Activated naive CD4-positive, alpha-beta T cell treated with anti-CD3 and anti-CD28 coated beads for 36 hours (primary cell): ENCODE results near the gene VSIG10L. TPM values are rescaled to one million over a fixed set of nuclear protein-coding genes. Genes with fewer than 3 reads are reported as not detected.
A peak's percentile ranks its signal among the peaks of the same experiment; 100 is the strongest.

Source experiments
- CTCF ChIA-PET: fragments of 350-600 bp; sonication (Branson Sonifier 250); formaldehyde crosslinking; loops from one replicate; lab custom pipeline; 2021; ENCODE audit warnings: antibody characterized with exemption; lab: Charles Lee
- DNase-seq: peaks from one replicate; pipeline ENCODE4 v3.0.0-alpha.2; 2020
- H3K27ac Mint-ChIP-seq: one replicate; pipeline ENCODE4 v1.8.0; 2021; ENCODE audit warnings: mild to moderate bottlenecking, mixed read lengths
- H3K27me3 Mint-ChIP-seq: one replicate; pipeline ENCODE4 v1.8.0; 2021; ENCODE audit warnings: low read depth, mixed read lengths
- H3K36me3 Mint-ChIP-seq: one replicate; pipeline ENCODE4 v1.8.0; 2021; ENCODE audit warnings: low read depth, mixed read lengths
- H3K4me1 Mint-ChIP-seq: one replicate; pipeline ENCODE4 v1.8.0; 2021; ENCODE audit warnings: low read depth, mixed read lengths
- H3K4me3 Mint-ChIP-seq: one replicate; pipeline ENCODE4 v1.8.0; 2021; ENCODE audit warnings: mild to moderate bottlenecking, moderate library complexity, mixed read lengths
- H3K9me3 Mint-ChIP-seq: one replicate; pipeline ENCODE4 v1.8.0; 2021; ENCODE audit warnings: mixed read lengths
- intact Hi-C: fragments of 100-400 bp; cut with micrococcal nuclease; formaldehyde crosslinking; loops from one replicate; pipeline ENCODE4 v1.15.1; 2023
- total RNA-seq, 2 experiments: library from RNA; stranded (reverse); gene quantifications; one replicate each; pipeline ENCODE4 v1.2.3, GENCODE V29; 2021

VSIG10L gene
- total RNA-seq, 2 experiments from 2014 or later = 1.4 to 1.5 TPM

GRCh38 chr19:51371186-51371690, 29.3 kb upstream of the VSIG10L start:
- CTCF ChIA-PET = no interaction called here

GRCh38 chr19:51370230-51370629, 28.3 kb upstream of the VSIG10L start:
- Mint-ChIP-seq H3K27ac (no peak overlapping the region), H3K4me3 (peak overlapping the region; percentile 48), H3K4me1 (peaks cover 61% of the 10 kb centered on the region), H3K36me3 (no peaks in the 10 kb centered on the region), H3K9me3 (peaks cover 3% of the 10 kb centered on the region), H3K27me3 (no peaks in the 10 kb centered on the region)
- intact Hi-C loops = no loop called here
- CTCF ChIA-PET = no interaction called here
- no peak for DNase-seq

More at GRCh38 chr19:51371186-51371690, 29.3 kb upstream of the VSIG10L start:
- H3K4me3 Mint-ChIP-seq = peak overlapping the region; percentile 60
- DNase-seq = no peak
- intact Hi-C loops = no loop called here
- no peaks in the 10 kb centered on the region for H3K36me3 Mint-ChIP-seq
- no peaks in the 10 kb centered on the region for H3K27me3 Mint-ChIP-seq
- H3K4me1 Mint-ChIP-seq = peaks cover 65% of the 10 kb centered on the region
- H3K27ac Mint-ChIP-seq = peak overlapping the region; percentile 88
- H3K9me3 Mint-ChIP-seq = peaks cover 3% of the 10 kb centered on the region

- peaks cover 58% of the 10 kb centered on the region for H3K4me1 Mint-ChIP-seq
- intact Hi-C loops = loop anchor here (5.0 kb wide), 1 partner anchor 256 kb away; no protein-coding TSS in a partner anchor
- no peaks in the 10 kb centered on the region for H3K36me3 Mint-ChIP-seq
- peaks cover under 1% of the 10 kb centered on the region for H3K9me3 Mint-ChIP-seq
- H3K4me3 Mint-ChIP-seq = peak within 1 kb of the TSS; percentile 94
- CTCF ChIA-PET = no interaction called here
- peak within 1 kb of the TSS; percentile 95 for H3K27ac Mint-ChIP-seq
- DNase-seq = no peak
- H3K27me3 Mint-ChIP-seq = no peaks in the 10 kb centered on the region
Measured at GRCh38 chr19:51368366-51369282, 26.7 kb upstream of the VSIG10L start, which contains the start of gene CLDND2. TSS of gene CLDND2 (minus strand) at chr19:51369003. CDS start at chr19:51368577, 426 bp downstream.

GRCh38 chr19:51367565-51368365, 25.8 kb upstream of the VSIG10L start:
- H3K36me3 Mint-ChIP-seq = no peaks in the 10 kb centered on the region

GRCh38 chr19:51367255-51367564, 25.3 kb upstream of the VSIG10L start:
- intact Hi-C loops = loop anchor here (1.0 to 5.0 kb wide), 5 partner anchors 27 to 337 kb away; no protein-coding TSS in a partner anchor
- Mint-ChIP-seq H3K4me3 (peak overlapping the region; percentile 94), H3K4me1 (peaks cover 57% of the 10 kb centered on the region)

More at GRCh38 chr19:51367565-51368365, 25.8 kb upstream of the VSIG10L start:
- no peaks in the 10 kb centered on the region for H3K27me3 Mint-ChIP-seq
- peak; percentile 99 for DNase-seq
- H3K9me3 Mint-ChIP-seq = no peaks in the 10 kb centered on the region
- peaks cover 58% of the 10 kb centered on the region for H3K4me1 Mint-ChIP-seq
- peak overlapping the region; percentile 94 for H3K4me3 Mint-ChIP-seq
- CTCF ChIA-PET = interaction anchor here (0.7 kb wide), 1 partner anchor 26 kb away, joined by 5 read pairs; the partner anchor contains the start of gene VSIG10L
- intact Hi-C loops = loop anchor here (1.0 to 5.0 kb wide), 5 partner anchors 27 to 337 kb away; no protein-coding TSS in a partner anchor
- H3K27ac Mint-ChIP-seq = peak overlapping the region; percentile 95

GRCh38 chr19:51366389-51367254, 24.7 kb upstream of the VSIG10L start:
- Mint-ChIP-seq H3K27me3 (no peaks in the 10 kb centered on the region), H3K4me1 (peaks cover 51% of the 10 kb centered on the region), H3K4me3 (peak overlapping the region; percentile 94), H3K9me3 (no peaks in the 10 kb centered on the region), H3K27ac (peak overlapping the region; percentile 95), H3K36me3 (peaks cover 3% of the 10 kb centered on the region)
- peak; percentile 98 for DNase-seq
- CTCF ChIA-PET = no interaction called here
- intact Hi-C loops = loop anchor here (1.0 to 5.0 kb wide), 5 partner anchors 27 to 338 kb away; no protein-coding TSS in a partner anchor

More at GRCh38 chr19:51367255-51367564, 25.3 kb upstream of the VSIG10L start:
- Mint-ChIP-seq H3K27me3 (no peaks in the 10 kb centered on the region), H3K9me3 (no peaks in the 10 kb centered on the region), H3K36me3 (no peaks in the 10 kb centered on the region), H3K27ac (peak overlapping the region; percentile 95)
- peak; percentile 55 for DNase-seq
- CTCF ChIA-PET = interaction anchor here (0.7 kb wide), 1 partner anchor 25 kb away, joined by 5 read pairs; the partner anchor contains the start of gene VSIG10L

- CTCF ChIA-PET = interaction anchor here (1.0 kb wide), 1 partner anchor 30 kb away, joined by 7 read pairs; no protein-coding TSS in a partner anchor
- Mint-ChIP-seq H3K9me3 (no peaks in the 10 kb centered on the region), H3K4me3 (peak within 1 kb of the TSS; percentile 94), H3K4me1 (peaks cover 44% of the 10 kb centered on the region), H3K27ac (peak within 1 kb of the TSS; percentile 95), H3K27me3 (no peaks in the 10 kb centered on the region), H3K36me3 (peaks cover 3% of the 10 kb centered on the region)
- intact Hi-C loops = loop anchor here (5.0 kb wide), 1 partner anchor 254 kb away; no protein-coding TSS in a partner anchor
- DNase-seq = no peak
Measured at GRCh38 chr19:51365965-51366388, 24.0 kb upstream of the VSIG10L start, which contains the start of gene ETFB. TSS of gene ETFB (minus strand) at chr19:51366388. CDS start at chr19:51366326, 62 bp downstream.

- Mint-ChIP-seq H3K4me3 (peak overlapping the region; percentile 94), H3K27me3 (no peaks in the 10 kb centered on the region), H3K4me1 (peaks cover 42% of the 10 kb centered on the region), H3K27ac (peak overlapping the region; percentile 95), H3K9me3 (no peaks in the 10 kb centered on the region), H3K36me3 (peaks cover 3% of the 10 kb centered on the region)
- DNase-seq = peak; percentile 29
- intact Hi-C loops = loop anchor here (5.0 kb wide), 1 partner anchor 253 kb away; no protein-coding TSS in a partner anchor
- CTCF ChIA-PET = interaction anchor here (1.0 kb wide), 1 partner anchor 31 kb away, joined by 7 read pairs; no protein-coding TSS in a partner anchor
Measured at GRCh38 chr19:51365211-51365964, 23.4 kb upstream of the VSIG10L start.

GRCh38 chr19:51364200-51365106, 22.5 kb upstream of the VSIG10L start:
- Mint-ChIP-seq H3K4me3 (peak overlapping the region; percentile 46), H3K4me1 (peaks cover 39% of the 10 kb centered on the region), H3K27ac (peak overlapping the region; percentile 1), H3K36me3 (peaks cover 3% of the 10 kb centered on the region), H3K27me3 (no peaks in the 10 kb centered on the region), H3K9me3 (no peaks in the 10 kb centered on the region)
- intact Hi-C loops = loop anchor here (5.0 kb wide), 1 partner anchor 252 kb away; no protein-coding TSS in a partner anchor
- CTCF ChIA-PET = no interaction called here
- DNase-seq = peak; percentile 28

- intact Hi-C loops = no loop called here
Measured at GRCh38 chr19:51361239-51361638, 19.3 kb upstream of the VSIG10L start.

More at GRCh38 chr19:51361239-51361638, 19.3 kb upstream of the VSIG10L start:
- H3K4me3 Mint-ChIP-seq = no peak overlapping the region
- no peaks in the 10 kb centered on the region for H3K27me3 Mint-ChIP-seq
- peaks cover 5% of the 10 kb centered on the region for H3K36me3 Mint-ChIP-seq
- no peak overlapping the region for H3K27ac Mint-ChIP-seq
- CTCF ChIA-PET = no interaction called here
- H3K9me3 Mint-ChIP-seq = no peaks in the 10 kb centered on the region
- no peak for DNase-seq
- peaks cover 34% of the 10 kb centered on the region for H3K4me1 Mint-ChIP-seq
